BE2C (cell line): ENCODE measurements around the gene CDC42BPG.

Source experiments
- DNase-seq: peaks from one replicate; pipeline ENCODE4 v3.0.0-alpha.2; 2020
- H3K27me3 ChIP-seq: fragments of 250-450 bp; sonication (Bioruptor Pico); 2 replicates; pipeline ENCODE4 v1.5.1; 2020; ENCODE audit warnings: mild to moderate bottlenecking
- H3K36me3 ChIP-seq: fragments of 250-450 bp; sonication (Bioruptor Pico); 2 replicates; pipeline ENCODE4 v1.5.1; 2020; ENCODE audit warnings: mild to moderate bottlenecking
- H3K4me1 ChIP-seq: fragments of 250-450 bp; sonication (Bioruptor Pico); 2 replicates; pipeline ENCODE4 v1.5.1; 2020
- H3K4me3 ChIP-seq: 2 replicates; pipeline ENCODE4 v1.5.1; 2011; ENCODE audit warnings: low read depth, low read length
- H3K9me3 ChIP-seq: fragments of 250-450 bp; sonication (Bioruptor Pico); 2 replicates; pipeline ENCODE4 v1.5.1; 2020
- TF ChIP-seq, protein P1 (sequence below): IDR thresholded peaks from 2 replicates; pipeline ENCODE4 v1.5.1; 2012; ENCODE audit warnings: mild to moderate bottlenecking, low read depth, low read length

CDC42BPG gene

DNA sequence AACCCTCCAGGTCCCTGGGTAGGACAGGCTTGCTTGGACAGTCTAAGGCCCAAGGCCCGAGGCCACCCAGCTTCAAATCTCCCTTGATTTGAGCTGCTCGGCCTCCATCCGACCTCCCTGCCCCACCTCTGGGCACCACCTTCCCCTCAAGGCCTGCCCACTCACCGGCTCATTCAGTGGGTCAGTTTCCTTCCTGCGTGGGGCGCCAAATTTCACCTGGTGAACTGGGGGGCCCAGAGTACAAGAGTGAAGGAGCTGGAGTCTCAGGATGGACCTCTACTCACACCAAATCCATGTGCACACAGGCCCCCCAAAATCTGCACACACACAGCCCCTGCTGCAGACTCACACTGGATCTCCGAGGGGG, 45.2 kb downstream of the CDC42BPG start:
- Histone ChIP-seq H3K4me1 (no peaks in the 10 kb centered on the region), H3K36me3 (no peaks in the 10 kb centered on the region)

DNA sequence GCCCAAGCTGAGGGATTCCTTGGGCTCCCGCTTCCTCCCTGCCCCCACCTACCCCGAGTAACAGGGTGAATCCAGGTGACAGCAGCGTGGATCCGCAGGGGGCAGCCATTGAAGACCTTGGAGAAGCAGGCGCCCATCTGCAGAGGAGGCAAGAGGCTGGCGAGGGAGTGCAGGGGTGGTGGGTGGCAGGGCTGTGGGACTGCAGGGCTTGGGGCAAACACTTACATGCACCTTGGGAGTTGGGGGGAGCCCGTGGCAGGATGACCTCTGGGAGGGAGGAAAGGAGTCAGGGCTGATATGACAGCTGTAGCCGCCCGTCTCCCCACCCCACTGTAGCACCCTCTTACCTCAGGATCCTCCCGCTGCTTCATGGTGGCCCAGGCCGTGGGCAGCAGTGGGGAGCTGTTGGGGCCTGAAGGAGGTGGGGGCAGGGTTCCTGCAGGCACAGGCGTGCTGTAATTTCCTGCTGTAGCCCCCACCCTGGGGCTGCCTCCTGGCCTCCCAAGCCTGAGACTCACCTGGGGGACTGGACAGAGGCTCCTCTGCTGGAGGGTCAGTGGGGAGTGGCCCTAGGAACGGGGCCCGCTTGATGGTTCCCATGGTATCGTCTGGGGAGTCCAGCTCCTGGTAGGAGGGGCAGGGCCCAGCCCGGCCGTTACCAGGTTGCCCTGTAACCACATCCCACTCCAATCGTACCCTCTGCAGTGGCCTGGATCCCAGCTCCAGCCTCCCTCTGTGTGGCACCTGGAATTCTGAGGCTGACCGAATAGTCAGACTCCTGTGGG, 47.5 kb downstream of the CDC42BPG start:
- no peaks in the 10 kb centered on the region for H3K4me1 ChIP-seq
- H3K36me3 ChIP-seq, result no peaks in the 10 kb centered on the region
- H3K4me3 ChIP-seq, result no peak overlapping the region
- DNase-seq, result no peak
- no peaks in the 10 kb centered on the region for H3K27me3 ChIP-seq
- no peaks in the 10 kb centered on the region for H3K9me3 ChIP-seq
- TF ChIP-seq, protein P1, sequence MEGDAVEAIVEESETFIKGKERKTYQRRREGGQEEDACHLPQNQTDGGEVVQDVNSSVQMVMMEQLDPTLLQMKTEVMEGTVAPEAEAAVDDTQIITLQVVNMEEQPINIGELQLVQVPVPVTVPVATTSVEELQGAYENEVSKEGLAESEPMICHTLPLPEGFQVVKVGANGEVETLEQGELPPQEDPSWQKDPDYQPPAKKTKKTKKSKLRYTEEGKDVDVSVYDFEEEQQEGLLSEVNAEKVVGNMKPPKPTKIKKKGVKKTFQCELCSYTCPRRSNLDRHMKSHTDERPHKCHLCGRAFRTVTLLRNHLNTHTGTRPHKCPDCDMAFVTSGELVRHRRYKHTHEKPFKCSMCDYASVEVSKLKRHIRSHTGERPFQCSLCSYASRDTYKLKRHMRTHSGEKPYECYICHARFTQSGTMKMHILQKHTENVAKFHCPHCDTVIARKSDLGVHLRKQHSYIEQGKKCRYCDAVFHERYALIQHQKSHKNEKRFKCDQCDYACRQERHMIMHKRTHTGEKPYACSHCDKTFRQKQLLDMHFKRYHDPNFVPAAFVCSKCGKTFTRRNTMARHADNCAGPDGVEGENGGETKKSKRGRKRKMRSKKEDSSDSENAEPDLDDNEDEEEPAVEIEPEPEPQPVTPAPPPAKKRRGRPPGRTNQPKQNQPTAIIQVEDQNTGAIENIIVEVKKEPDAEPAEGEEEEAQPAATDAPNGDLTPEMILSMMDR, result no peak

More for the DNA sequence above, 45.2 kb downstream of the CDC42BPG start:
- no peak overlapping the region for H3K4me3 ChIP-seq
- TF ChIP-seq, protein P1, result no peak
- DNase-seq, result no peak
- no peaks in the 10 kb centered on the region for H3K9me3 ChIP-seq
- no peaks in the 10 kb centered on the region for H3K27me3 ChIP-seq

DNA sequence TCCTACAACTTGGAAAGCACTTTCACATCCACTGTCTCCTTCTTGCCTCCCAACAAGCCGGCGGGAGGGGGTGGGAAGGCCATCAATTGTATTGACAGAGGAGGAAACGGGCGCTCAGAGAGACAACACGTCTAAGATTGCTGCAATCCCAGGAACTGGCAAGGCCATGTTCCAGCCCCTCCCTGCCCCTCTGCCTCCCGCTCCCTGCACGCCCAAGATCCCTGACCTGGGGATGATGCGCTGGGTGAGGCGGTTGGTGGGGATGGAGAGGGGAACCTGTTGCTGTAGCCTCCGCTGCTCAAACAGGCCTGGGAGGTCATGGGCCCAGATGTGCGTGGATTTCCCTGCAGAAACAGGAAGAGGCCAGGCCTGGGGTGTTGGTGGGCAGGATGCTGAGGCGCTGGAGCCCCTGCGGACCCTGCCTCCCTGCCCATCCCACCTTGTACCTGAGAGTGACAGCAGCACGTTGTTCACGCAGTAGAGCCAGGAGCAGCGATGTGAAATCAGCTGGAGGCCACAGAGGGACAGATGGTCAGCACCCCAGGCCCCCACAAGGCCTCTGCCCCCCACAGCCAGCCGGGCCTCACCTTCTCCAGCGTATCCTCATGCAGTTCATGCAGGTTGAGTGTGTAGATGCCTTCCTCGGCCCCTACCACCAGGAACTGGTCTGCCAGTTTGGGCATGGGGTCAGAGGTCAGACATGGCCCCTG, 48.3 kb downstream of the CDC42BPG start:
- TF ChIP-seq, protein P1, result no peak
- no peaks in the 10 kb centered on the region for H3K36me3 ChIP-seq
- H3K9me3 ChIP-seq, result no peaks in the 10 kb centered on the region
- DNase-seq, result no peak
- no peaks in the 10 kb centered on the region for H3K4me1 ChIP-seq
- H3K27me3 ChIP-seq, result no peaks in the 10 kb centered on the region
- H3K4me3 ChIP-seq, result no peak overlapping the region

DNA sequence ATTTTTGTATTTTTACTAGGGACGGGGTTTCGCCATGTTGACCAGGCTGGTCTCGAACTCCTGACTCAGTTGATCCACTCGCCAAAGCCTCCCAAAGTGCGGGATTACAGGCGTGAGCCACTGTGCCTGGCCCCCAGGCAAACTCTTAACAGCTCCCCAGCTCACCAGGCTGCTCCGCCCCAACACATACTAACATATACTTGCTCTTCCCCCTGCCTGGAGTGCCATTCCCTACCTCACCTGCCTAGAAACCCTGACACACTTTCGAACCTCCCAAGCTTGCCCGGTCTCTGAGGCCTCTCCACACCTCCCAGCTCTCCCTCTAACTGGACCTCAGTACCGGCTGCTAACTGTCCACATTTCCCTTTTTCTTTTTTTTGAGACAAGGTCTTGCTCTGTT, 49.9 kb downstream of the CDC42BPG start:
- Histone ChIP-seq H3K9me3 (no peaks in the 10 kb centered on the region), H3K4me1 (no peaks in the 10 kb centered on the region), H3K4me3 (no peak overlapping the region), H3K36me3 (no peaks in the 10 kb centered on the region), H3K27me3 (no peaks in the 10 kb centered on the region)
- DNase-seq, result no peak
- TF ChIP-seq, protein P1, result no peak

DNA sequence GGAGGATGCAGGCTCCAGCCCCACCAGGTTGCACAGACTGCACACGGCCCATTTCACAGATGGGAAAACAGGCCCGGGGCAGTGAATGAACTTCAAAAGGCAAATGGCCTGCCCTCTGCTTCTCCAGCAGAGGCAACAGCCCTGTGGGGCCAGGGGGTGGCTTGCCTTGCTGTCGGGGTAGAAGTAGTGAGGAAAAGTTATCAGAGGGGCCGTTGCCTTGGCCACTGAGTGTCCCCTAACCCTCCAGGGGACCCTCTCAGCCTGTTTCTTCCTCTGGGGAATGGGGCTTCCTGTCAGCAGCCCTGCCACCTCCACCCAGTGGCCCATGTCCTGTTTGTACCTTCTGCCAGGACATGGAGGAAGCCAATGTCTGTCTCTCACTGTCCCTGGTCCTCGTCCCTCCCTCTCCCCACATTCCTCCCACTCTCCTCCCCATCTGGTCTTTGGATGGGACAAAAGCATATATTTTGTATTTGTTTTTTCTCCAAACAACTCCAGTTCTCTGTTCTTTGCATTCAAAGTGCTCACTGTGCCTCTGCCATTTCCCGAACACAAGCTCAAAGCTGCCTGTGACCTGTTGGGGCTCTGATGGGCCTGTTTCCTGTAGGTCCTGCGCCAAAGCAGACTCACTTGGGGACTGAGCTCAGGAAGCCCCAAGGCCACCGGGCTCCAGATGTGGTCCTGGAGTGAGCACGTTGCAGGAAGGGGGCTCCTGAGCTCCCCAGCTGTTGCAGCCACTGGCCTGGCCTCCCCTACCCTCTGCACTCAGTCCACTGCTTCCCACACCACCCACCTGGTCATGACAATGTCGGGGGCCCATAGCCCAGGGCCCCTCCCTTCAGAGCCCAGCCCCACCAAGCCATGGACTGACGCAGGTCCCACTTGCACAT, 50.9 kb downstream of the CDC42BPG start:
- no peaks in the 10 kb centered on the region for H3K4me1 ChIP-seq
- no peak overlapping the region for H3K4me3 ChIP-seq
- TF ChIP-seq, protein P1, result no peak
- no peaks in the 10 kb centered on the region for H3K27me3 ChIP-seq
- H3K9me3 ChIP-seq, result no peaks in the 10 kb centered on the region
- no peak for DNase-seq
- no peaks in the 10 kb centered on the region for H3K36me3 ChIP-seq
